Measurements from ENCODE around the gene EIF2AK3. TPM values are rescaled to one million over a fixed set of nuclear protein-coding genes. Genes with fewer than 3 reads are reported as not detected.
"Not testable (repeated sequence)": the region's sequence is repeated elsewhere in the genome, so short reads cannot be mapped to it uniquely, and the experiment has no call there.

The EIF2AK3 gene
- total and polyA plus RNA-seq, 2 donors from 2014 or later = 5.7 to 20.8 TPM

GRCh38 chr2:88656690-88657089 is 29.4 kb upstream of the EIF2AK3 start:
- Histone ChIP-seq H3K4me3 (ENCODE audit: low read length in 3 of 3) (no peak overlapping the region), H3K27me3 (ENCODE audit: control insufficient read depth, insufficient read depth, low read length) (no peaks in the 10 kb centered on the region), H3K9me3 (ENCODE audit: control insufficient read depth in 2 of 3, insufficient read depth in 1 of 3, low read length in 3 of 3) (no peaks in the 10 kb centered on the region), H3K36me3 (ENCODE audit: control insufficient read depth in 2 of 3, insufficient read depth in 3 of 3, low read length in 3 of 3) (no peaks in the 10 kb centered on the region), H3K4me1 (ENCODE audit: control insufficient read depth in 2 of 3, insufficient read depth in 2 of 3, low read depth in 1 of 3, low read length in 3 of 3) (peaks cover 0 to 5% (median 0%) of the 10 kb centered on the region in 3 donors), H3K9ac (ENCODE audit: low read length in 3 of 3) (no peak overlapping the region), H3K27ac (ENCODE audit: low read depth in 2 of 2, low read length in 2 of 2) (no peak overlapping the region)
- no peak for DNase-seq
- TF ChIP-seq CTCF (IDR thresholded peaks at IDR 0.05; ENCODE audit: borderline replicate concordance, extremely low read depth, insufficient read depth) = no peak
- intact Hi-C loops (cut with DNase I) = no loop called here
- no peak for FAIRE-seq

- H3K4me3 ChIP-seq (ENCODE audit: low read length in 3 of 3) = no peak overlapping the region
- FAIRE-seq = no peak
Measured at GRCh38 chr2:88654714-88655113, 27.4 kb upstream of the EIF2AK3 start.

GRCh38 chr2:88651646-88652045 is 24.4 kb upstream of the EIF2AK3 start:
- Histone ChIP-seq H3K9me3 (ENCODE audit: control insufficient read depth in 2 of 3, insufficient read depth in 1 of 3, low read length in 3 of 3) (no peaks in the 10 kb centered on the region), H3K27me3 (ENCODE audit: control insufficient read depth, insufficient read depth, low read length) (no peaks in the 10 kb centered on the region), H3K36me3 (ENCODE audit: control insufficient read depth in 2 of 3, insufficient read depth in 3 of 3, low read length in 3 of 3) (no peaks in the 10 kb centered on the region), H3K4me3 (ENCODE audit: low read length in 3 of 3) (no peak overlapping the region), H3K9ac (ENCODE audit: low read length in 3 of 3) (no peak overlapping the region), H3K4me1 (ENCODE audit: control insufficient read depth in 2 of 3, insufficient read depth in 2 of 3, low read depth in 1 of 3, low read length in 3 of 3) (no peaks in the 10 kb centered on the region), H3K27ac (ENCODE audit: low read depth in 2 of 2, low read length in 2 of 2) (no peak overlapping the region)
- intact Hi-C loops (cut with DNase I) = no loop called here
- TF ChIP-seq CTCF (IDR thresholded peaks at IDR 0.05; ENCODE audit: borderline replicate concordance, extremely low read depth, insufficient read depth) = no peak
- DNase-seq (no peak), FAIRE-seq (no peak)

More at GRCh38 chr2:88654714-88655113, 27.4 kb upstream of the EIF2AK3 start:
- Histone ChIP-seq H3K27me3 (ENCODE audit: control insufficient read depth, insufficient read depth, low read length) (no peaks in the 10 kb centered on the region), H3K36me3 (ENCODE audit: control insufficient read depth in 2 of 3, insufficient read depth in 3 of 3, low read length in 3 of 3) (no peaks in the 10 kb centered on the region), H3K9me3 (ENCODE audit: control insufficient read depth in 2 of 3, insufficient read depth in 1 of 3, low read length in 3 of 3) (no peaks in the 10 kb centered on the region), H3K9ac (ENCODE audit: low read length in 3 of 3) (no peak overlapping the region), H3K4me1 (ENCODE audit: control insufficient read depth in 2 of 3, insufficient read depth in 2 of 3, low read depth in 1 of 3, low read length in 3 of 3) (peaks cover 0 to 5% (median 0%) of the 10 kb centered on the region in 3 donors), H3K27ac (ENCODE audit: low read depth in 2 of 2, low read length in 2 of 2) (no peak overlapping the region)
- no peak for TF ChIP-seq CTCF (IDR thresholded peaks at IDR 0.05; ENCODE audit: borderline replicate concordance, extremely low read depth, insufficient read depth)
- no peak for DNase-seq
- intact Hi-C loops (cut with DNase I) = no loop called here

- H3K4me3 ChIP-seq (ENCODE audit: low read length in 3 of 3); H3K9me3 ChIP-seq (ENCODE audit: control insufficient read depth in 2 of 3, insufficient read depth in 1 of 3, low read length in 3 of 3); DNase-seq; intact Hi-C loops (cut with DNase I); H3K27ac ChIP-seq (ENCODE audit: low read depth in 2 of 2, low read length in 2 of 2); FAIRE-seq; H3K27me3 ChIP-seq (ENCODE audit: control insufficient read depth, insufficient read depth, low read length); H3K36me3 ChIP-seq (ENCODE audit: control insufficient read depth in 2 of 3, insufficient read depth in 3 of 3, low read length in 3 of 3); H3K4me1 ChIP-seq (ENCODE audit: control insufficient read depth in 2 of 3, insufficient read depth in 2 of 3, low read depth in 1 of 3, low read length in 3 of 3); H3K9ac ChIP-seq (ENCODE audit: low read length in 3 of 3): not testable (repeated sequence)
Measured at GRCh38 chr2:88645291-88645882, 18.1 kb upstream of the EIF2AK3 start.
